SK-N-MC (cell line): Measurements from ENCODE around the gene PGAM2.

Source experiments
- EZH2 ChIP-seq: fragments of 200-600 bp; sonication (generic); IDR thresholded peaks from one replicate; pipeline ENCODE4 v1.6.1; 2017; ENCODE audit warnings: antibody characterized with exemption
- POLR2AphosphoS5 ChIP-seq: IDR thresholded peaks from 2 replicates; pipeline ENCODE4 v1.6.1; 2012; ENCODE audit warnings: mild to moderate bottlenecking, low read depth, low read length, borderline replicate concordance

DNA sequence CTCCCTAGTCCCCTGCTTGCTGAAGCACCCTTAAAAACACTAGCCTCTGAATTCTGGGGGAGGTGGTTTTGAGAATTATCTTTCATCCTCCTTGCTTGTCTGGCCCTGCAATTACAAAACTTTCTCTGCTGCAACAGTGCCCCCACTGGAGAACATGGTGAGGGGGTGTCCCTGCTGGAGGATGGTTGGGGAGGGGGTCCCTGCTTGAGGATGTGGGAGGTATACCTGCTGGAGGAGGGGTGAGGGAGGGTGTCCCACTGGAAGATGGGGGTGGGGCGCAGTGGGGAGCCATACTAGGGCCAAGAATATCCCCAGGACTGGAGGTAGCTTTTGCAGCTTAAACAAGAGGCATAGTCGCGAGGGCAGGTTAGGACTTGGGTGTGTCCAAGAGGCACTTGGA lies 20.2 kb upstream of the PGAM2 start:
- no peak for TF ChIP-seq POLR2AphosphoS5
- no peak for TF ChIP-seq EZH2
